Hematopoietic multipotent progenitor cell treated with erythropoietin and hydrocortisone succinate and interleukin-3 and kit ligand, for 8 days (in vitro differentiated cells): ENCODE results near the gene RAB14.
A peak's percentile ranks its signal among the peaks of the same experiment; 100 is the strongest.
"Not testable (repeated sequence)": the region's sequence is repeated elsewhere in the genome, so short reads cannot be mapped to it uniquely, and the experiment has no call there.

Experiments used
- DNase-seq: peaks from one replicate; pipeline ENCODE4 v3.0.0-alpha.2; 2015

RAB14 gene

GRCh38 chr9:121189006-121189405 is 12.7 kb downstream of the RAB14 start:
- DNase-seq = no peak

- DNase-seq = no peak
Measured at GRCh38 chr9:121187636-121188305, 13.9 kb downstream of the RAB14 start.

- no peak for DNase-seq
Measured at GRCh38 chr9:121185774-121186403, 15.8 kb downstream of the RAB14 start.

- no peak for DNase-seq
Measured at GRCh38 chr9:121185178-121185745, 16.4 kb downstream of the RAB14 start.

GRCh38 chr9:121184463-121184862 is 17.2 kb downstream of the RAB14 start:
- DNase-seq = no peak

- DNase-seq = no peak
Measured at GRCh38 chr9:121183666-121184423, 17.8 kb downstream of the RAB14 start.

GRCh38 chr9:121182989-121183388 is 18.7 kb downstream of the RAB14 start:
- DNase-seq = no peak

- DNase-seq = no peak
Measured at GRCh38 chr9:121182101-121182836, 19.4 kb downstream of the RAB14 start.

GRCh38 chr9:121179930-121180681 is 21.6 kb downstream of the RAB14 start:
- no peak for DNase-seq

- DNase-seq = not testable (repeated sequence)
Measured at GRCh38 chr9:121179373-121179721, 22.3 kb downstream of the RAB14 start.

GRCh38 chr9:121178676-121179372 is 22.8 kb downstream of the RAB14 start:
- DNase-seq = no peak

- no peak for DNase-seq
Measured at GRCh38 chr9:121173501-121173900, 28.2 kb downstream of the RAB14 start.

- DNase-seq = no peak
Measured at GRCh38 chr9:121172726-121173487, 28.8 kb downstream of the RAB14 start.

- no peak for DNase-seq
Measured at GRCh38 chr9:121171236-121171635, 30.4 kb downstream of the RAB14 start.

- DNase-seq = peak; percentile 41
Measured at GRCh38 chr9:121169094-121169601, 32.5 kb downstream of the RAB14 start.

GRCh38 chr9:121168052-121168451 is 33.6 kb downstream of the RAB14 start:
- no peak for DNase-seq

- DNase-seq = no peak
Measured at GRCh38 chr9:121160025-121160424, 41.6 kb downstream of the RAB14 start.

- DNase-seq = no peak
Measured at GRCh38 chr9:121157939-121158338, 43.7 kb downstream of the RAB14 start.

GRCh38 chr9:121156263-121156731 is 45.4 kb downstream of the RAB14 start:
- DNase-seq = no peak

- peak; percentile 76 for DNase-seq
Measured at GRCh38 chr9:121154782-121155181, 46.9 kb downstream of the RAB14 start.
